GM18517 (cell line): Measurements from ENCODE around the gene NOTCH4.

Experiments used
- ATAC-seq: cut with Tn5 transposase; IDR thresholded peaks from one replicate; pipeline ENCODE4 v1.9.1; 2021; ENCODE audit warnings: mild to moderate bottlenecking, moderate library complexity; ENCODE audit not compliant: unreplicated experiment

NOTCH4 gene

DNA sequence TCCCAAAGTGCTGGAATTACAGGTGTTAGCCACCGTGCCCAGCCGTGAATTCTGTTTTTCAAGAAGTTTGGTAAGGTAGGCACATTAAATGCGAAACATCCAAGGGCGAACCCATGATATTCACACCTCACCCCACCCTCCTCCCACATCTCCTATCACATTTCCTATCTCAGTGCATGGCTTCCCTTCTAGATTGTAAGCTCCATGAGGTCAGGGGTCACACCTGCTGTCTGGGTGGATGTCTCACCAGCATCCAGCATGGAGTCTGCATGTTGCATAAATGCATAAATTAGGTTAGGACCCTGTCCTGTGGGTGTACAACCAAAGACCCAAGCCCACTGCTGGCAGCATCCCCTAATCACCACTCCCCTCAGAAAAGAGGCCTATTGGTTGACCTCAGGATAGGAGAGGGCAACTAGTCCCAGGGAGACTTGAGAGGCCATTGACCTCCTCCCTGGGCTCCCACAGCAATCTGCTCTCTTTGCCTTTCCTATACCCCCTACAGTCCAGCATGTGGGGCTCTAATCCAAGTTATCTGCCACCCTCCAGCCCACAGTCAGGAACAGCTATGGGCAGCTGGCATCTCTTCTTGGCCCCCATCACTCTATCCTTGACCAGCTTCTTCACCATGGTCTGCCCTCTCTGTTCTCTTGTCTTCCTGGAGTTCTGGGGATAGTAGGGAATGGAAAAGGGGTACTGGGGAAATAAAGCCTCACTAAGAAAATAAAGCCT, 76.3 kb downstream of the NOTCH4 start:
- no peak for ATAC-seq

DNA sequence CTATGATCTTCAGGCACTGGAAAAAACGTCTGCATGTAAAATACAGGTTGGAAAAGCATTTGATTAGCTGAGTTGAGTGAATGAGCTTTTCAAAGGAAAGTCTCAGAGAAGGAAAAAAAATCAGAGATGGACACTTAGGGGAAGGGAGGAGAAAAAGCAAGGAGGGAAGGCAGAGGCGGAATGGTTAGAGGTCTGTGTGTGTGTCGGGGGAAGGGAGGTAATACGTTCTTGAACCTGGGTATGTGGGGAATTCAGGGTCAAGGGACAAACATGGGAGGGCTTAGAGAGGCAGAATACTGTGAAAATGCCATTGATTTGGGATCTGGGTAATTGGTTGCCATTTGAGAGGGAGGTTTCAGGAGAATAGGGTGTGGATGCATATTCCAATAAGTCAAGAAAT, 77.2 kb downstream of the NOTCH4 start:
- no peak for ATAC-seq

DNA sequence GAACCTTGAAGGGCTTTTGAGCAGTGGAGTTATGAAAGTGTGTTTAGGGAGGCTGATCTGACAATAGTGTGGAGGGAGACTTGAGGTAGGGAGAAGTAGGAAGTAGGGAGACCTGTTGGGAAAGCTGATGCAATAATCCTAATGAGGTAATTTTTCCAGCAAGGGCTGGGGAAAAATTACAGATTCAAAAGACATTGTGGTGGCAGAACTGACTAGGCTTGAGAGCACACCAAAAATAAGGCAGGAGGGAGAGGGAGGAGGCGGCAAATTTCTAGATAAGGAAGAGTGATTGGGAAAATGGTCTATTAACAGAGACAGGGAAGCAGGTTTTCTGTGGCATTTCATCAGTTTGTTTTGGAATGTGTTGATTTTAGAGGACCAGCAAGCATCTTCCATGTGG, 77.6 kb downstream of the NOTCH4 start:
- no peak for ATAC-seq
